CD14-positive monocyte (primary cell): Measurements from ENCODE around the gene GID8. TPM values are rescaled to one million over a fixed set of nuclear protein-coding genes. Genes with fewer than 3 reads are reported as not detected.

Experiments used
- DNase-seq, 3 donors: peaks; one replicate each; pipeline ENCODE4 v3.0.0-alpha.2; 2011 to 2022
- H2AFZ ChIP-seq: 2 replicates; pipeline ENCODE4 v1.6.0; 2012; ENCODE audit warnings: mild to moderate bottlenecking, low read depth, low read length, inconsistent platforms; ENCODE audit not compliant: insufficient read depth, poor library complexity, severe bottlenecking
- H3K27ac ChIP-seq, 2 donors: 1 replicate in 1 of 2; 2 replicates in 1 of 2; pipeline ENCODE4 v1.5.1; 2012 to 2013; ENCODE audit warnings: low read length in 2 of 2, control low read depth in 1 of 2, inconsistent platforms in 1 of 2, low read depth in 1 of 2, mild to moderate bottlenecking in 1 of 2
- H3K27me3 ChIP-seq, 2 donors: one replicate each; pipeline versions ENCODE4 v1.6.0 to v1.6.1; 2011 to 2013; ENCODE audit warnings: low read length in 2 of 2; ENCODE audit not compliant: control insufficient read depth in 2 of 2, insufficient read depth in 2 of 2
- H3K36me3 ChIP-seq, 2 donors: replicated peaks in 1 of 2; 1 replicate in 1 of 2; 2 replicates in 1 of 2; pipeline versions ENCODE4 v1.5.1 to v1.6.1; 2012 to 2013; ENCODE audit warnings: low read length in 2 of 2, control low read depth in 1 of 2, inconsistent platforms in 1 of 2, mild to moderate bottlenecking in 1 of 2; ENCODE audit not compliant: insufficient read depth in 2 of 2, control insufficient read depth in 1 of 2
- H3K4me1 ChIP-seq, 2 donors: 1 replicate in 1 of 2; 2 replicates in 1 of 2; pipeline versions ENCODE4 v1.5.1 to v1.6.1; 2012 to 2013; ENCODE audit warnings: low read length in 2 of 2, control low read depth in 1 of 2, inconsistent platforms in 1 of 2, mild to moderate bottlenecking in 1 of 2, moderate library complexity in 1 of 2; ENCODE audit not compliant: insufficient read depth in 2 of 2, control insufficient read depth in 1 of 2
- H3K4me2 ChIP-seq: replicated peaks from 2 replicates; pipeline ENCODE3; 2012; ENCODE audit warnings: low read length, moderate library complexity, mild to moderate bottlenecking; ENCODE audit not compliant: poor library complexity, severe bottlenecking; ENCODE audit errors: extremely low read depth
- H3K4me3 ChIP-seq, 3 experiments: fragments of 200-600 bp in 1 of 3; sonication (generic) in 1 of 3; replicated peaks in 1 of 3; 1 replicate in 2 of 3; 2 replicates in 1 of 3; pipeline ENCODE4 v1.5.1; 2011 to 2013; ENCODE audit warnings: low read length in 3 of 3, mild to moderate bottlenecking in 3 of 3, control low read depth in 2 of 3, low read depth in 2 of 3, inconsistent platforms in 1 of 3, moderate library complexity in 1 of 3
- H3K79me2 ChIP-seq: 2 replicates; pipeline ENCODE4 v1.6.0; 2012; ENCODE audit warnings: mild to moderate bottlenecking, control low read depth, inconsistent platforms, low read length, moderate library complexity; ENCODE audit not compliant: insufficient read depth
- H3K9ac ChIP-seq: 2 replicates; pipeline ENCODE4 v1.6.0; 2017; ENCODE audit warnings: low read length, mild to moderate bottlenecking; ENCODE audit not compliant: insufficient read depth, poor library complexity, severe bottlenecking
- H3K9me3 ChIP-seq, 2 donors: replicated peaks in 1 of 2; 1 replicate in 1 of 2; 2 replicates in 1 of 2; pipeline versions ENCODE4 v1.5.1 to v1.6.1; 2012 to 2013; ENCODE audit warnings: low read length in 2 of 2, control low read depth in 1 of 2; ENCODE audit not compliant: control insufficient read depth in 1 of 2, insufficient read depth in 1 of 2
- H4K20me1 ChIP-seq: 2 replicates; pipeline ENCODE4 v1.6.0; 2012; ENCODE audit warnings: mild to moderate bottlenecking, low read length, control low read depth, moderate library complexity; ENCODE audit not compliant: insufficient read depth
- H3K27ac Mint-ChIP-seq, 7 donors: one replicate each; pipeline ENCODE4 v1.8.0; 2020; ENCODE audit warnings: mild to moderate bottlenecking in 7 of 7, mixed read lengths in 7 of 7, moderate library complexity in 6 of 7, inconsistent platforms in 2 of 7
- H3K27me3 Mint-ChIP-seq, 3 donors: one replicate each; pipeline ENCODE4 v1.8.0; 2021 to 2022; ENCODE audit warnings: low read depth in 3 of 3, mild to moderate bottlenecking in 3 of 3, mixed read lengths in 3 of 3, moderate library complexity in 3 of 3, inconsistent platforms in 1 of 3
- H3K36me3 Mint-ChIP-seq, 2 donors: one replicate each; pipeline ENCODE4 v1.8.0; 2020; ENCODE audit warnings: mixed read lengths in 2 of 2, inconsistent platforms in 1 of 2, mild to moderate bottlenecking in 1 of 2
- H3K4me1 Mint-ChIP-seq: one replicate; pipeline ENCODE4 v1.8.0; 2020; ENCODE audit warnings: mild to moderate bottlenecking, mixed read lengths
- H3K4me3 Mint-ChIP-seq, 2 donors: one replicate each; pipeline ENCODE4 v1.8.0; 2020; ENCODE audit warnings: mild to moderate bottlenecking in 2 of 2, mixed read lengths in 2 of 2, moderate library complexity in 1 of 2
- H3K9me3 Mint-ChIP-seq, 7 donors: one replicate each; pipeline ENCODE4 v1.8.0; 2020 to 2022; ENCODE audit warnings: mixed read lengths in 7 of 7, mild to moderate bottlenecking in 6 of 7, moderate library complexity in 6 of 7, inconsistent platforms in 2 of 7
- WGBS: methylation state at CpG from one replicate; pipeline ENCODE4 v1.1.5; 2013; ENCODE audit warnings: missing lambda C conversion rate; ENCODE audit not compliant: insufficient coverage; 5-methylcytosine and 5-hydroxymethylcytosine counted together
- intact Hi-C, 2 donors: fragments of 100-400 bp; cut with micrococcal nuclease; formaldehyde crosslinking; loops; one replicate each; pipeline versions ENCODE4 v1.15.0 to v1.15.1; 2023
- polyA plus RNA-seq, 3 donors: library from polyadenylated mRNA; depleted of rRNA in 1 of 3; unstranded in 2 of 3; stranded (reverse) in 1 of 3; fragments of 300-500 nt in 2 of 3; fragments of >200 nt in 1 of 3; fragmentation: Illumina TruSeq in 2 of 3; gene quantifications; 1 replicate in 2 of 3; 2 replicates in 1 of 3; pipeline ENCODE4 v1.2.3, GENCODE V29; 2012 to 2021
- TF ChIP-seq, protein P1 (sequence below): fragments of 200-600 bp; IDR thresholded peaks from one replicate; pipeline ENCODE4 v1.8.0; 2022; ENCODE audit warnings: antibody characterized with exemption, mild to moderate bottlenecking

GID8 gene
- polyA plus RNA-seq, 3 donors, result 12.4 to 19.7 (median 12.7) TPM

DNA sequence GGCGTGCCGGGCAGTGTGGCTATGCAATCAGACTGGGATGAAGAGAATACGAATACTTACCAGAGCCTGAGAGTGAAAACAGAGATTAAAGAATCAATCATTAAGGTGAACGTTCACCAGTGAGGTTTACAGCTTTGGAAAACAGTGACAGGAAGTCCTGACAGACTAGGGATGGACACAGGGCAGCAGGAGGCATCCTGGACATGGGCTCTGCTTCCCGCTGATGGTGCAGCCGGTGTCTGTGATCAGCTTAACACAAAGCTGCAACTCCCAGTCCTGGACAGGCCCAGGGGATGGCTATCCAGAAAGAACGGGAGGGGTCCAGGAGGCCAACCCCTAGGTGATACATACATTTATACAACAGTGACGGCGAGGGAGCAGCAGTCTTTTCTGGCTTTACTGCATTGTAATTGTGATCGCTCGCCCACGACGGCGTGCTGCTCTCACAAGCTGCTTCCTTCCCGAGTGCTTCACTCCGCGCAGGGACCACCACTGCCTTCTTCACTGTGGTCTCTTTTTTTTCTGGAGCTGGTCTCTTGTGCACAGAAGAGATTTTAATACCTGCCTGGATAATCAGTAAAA lies 32.3 kb upstream of the GID8 start:
- no peak overlapping the region for H3K27ac Mint-ChIP-seq
- H3K4me1 ChIP-seq, result no peaks in the 10 kb centered on the region
- no peaks in the 10 kb centered on the region for H3K9me3 ChIP-seq
- H3K9me3 Mint-ChIP-seq, result no peaks in the 10 kb centered on the region
- H3K4me3 Mint-ChIP-seq, result no peak overlapping the region
- DNase-seq, result no peak
- no peak overlapping the region for H3K27ac ChIP-seq
- H3K79me2 ChIP-seq, result peaks cover 32% of the 10 kb centered on the region
- intact Hi-C loops, result no loop called here
- no peak overlapping the region for H3K9ac ChIP-seq
- H3K27me3 Mint-ChIP-seq, result peaks cover 0 to under 1% (median 0%) of the 10 kb centered on the region in 3 donors
- 98% methylated on average over 14 of the region's 17 CpGs for WGBS
- TF ChIP-seq, protein P1, sequence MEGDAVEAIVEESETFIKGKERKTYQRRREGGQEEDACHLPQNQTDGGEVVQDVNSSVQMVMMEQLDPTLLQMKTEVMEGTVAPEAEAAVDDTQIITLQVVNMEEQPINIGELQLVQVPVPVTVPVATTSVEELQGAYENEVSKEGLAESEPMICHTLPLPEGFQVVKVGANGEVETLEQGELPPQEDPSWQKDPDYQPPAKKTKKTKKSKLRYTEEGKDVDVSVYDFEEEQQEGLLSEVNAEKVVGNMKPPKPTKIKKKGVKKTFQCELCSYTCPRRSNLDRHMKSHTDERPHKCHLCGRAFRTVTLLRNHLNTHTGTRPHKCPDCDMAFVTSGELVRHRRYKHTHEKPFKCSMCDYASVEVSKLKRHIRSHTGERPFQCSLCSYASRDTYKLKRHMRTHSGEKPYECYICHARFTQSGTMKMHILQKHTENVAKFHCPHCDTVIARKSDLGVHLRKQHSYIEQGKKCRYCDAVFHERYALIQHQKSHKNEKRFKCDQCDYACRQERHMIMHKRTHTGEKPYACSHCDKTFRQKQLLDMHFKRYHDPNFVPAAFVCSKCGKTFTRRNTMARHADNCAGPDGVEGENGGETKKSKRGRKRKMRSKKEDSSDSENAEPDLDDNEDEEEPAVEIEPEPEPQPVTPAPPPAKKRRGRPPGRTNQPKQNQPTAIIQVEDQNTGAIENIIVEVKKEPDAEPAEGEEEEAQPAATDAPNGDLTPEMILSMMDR, result no peak
- H3K36me3 ChIP-seq, result peaks cover 88 to 98% of the 10 kb centered on the region in 2 donors
- no peaks in the 10 kb centered on the region for H3K27me3 ChIP-seq
- no peak overlapping the region for H2AFZ ChIP-seq
- no peak overlapping the region for H3K4me3 ChIP-seq
- H3K4me1 Mint-ChIP-seq, result no peaks in the 10 kb centered on the region
- peaks cover 82% of the 10 kb centered on the region for H4K20me1 ChIP-seq
- H3K36me3 Mint-ChIP-seq, result peaks cover 91 to 95% of the 10 kb centered on the region in 2 donors
- no peak overlapping the region for H3K4me2 ChIP-seq

DNA sequence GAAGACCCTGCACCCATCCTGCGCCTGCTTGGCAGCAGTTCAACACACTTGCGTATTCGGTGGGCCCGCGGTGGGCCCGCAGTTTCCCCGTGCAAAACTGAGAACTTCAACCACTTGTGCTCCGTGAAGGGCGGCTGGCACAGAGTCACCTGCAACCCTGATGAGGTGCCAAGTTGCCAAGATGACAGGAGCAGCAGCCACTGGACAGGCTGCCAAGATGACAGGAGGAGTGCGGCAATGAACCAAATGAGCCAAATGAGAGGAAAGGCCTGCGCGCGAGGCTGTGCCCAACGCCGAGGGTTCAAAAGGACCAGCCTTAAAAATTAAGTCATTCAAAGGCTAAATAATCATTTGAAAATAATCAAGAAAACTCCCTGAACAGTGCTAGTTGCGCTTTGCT lies 31.7 kb upstream of the GID8 start:
- H3K79me2 ChIP-seq, result peaks cover 38% of the 10 kb centered on the region
- H3K4me3 ChIP-seq, result no peak overlapping the region
- intact Hi-C loops, result no loop called here
- H3K4me2 ChIP-seq, result no peak overlapping the region
- H3K9ac ChIP-seq, result no peak overlapping the region
- TF ChIP-seq, protein P1, result no peak
- Mint-ChIP-seq H3K36me3 (peaks cover 95 to 100% of the 10 kb centered on the region in 2 donors), H3K4me1 (no peaks in the 10 kb centered on the region), H3K4me3 (no peak overlapping the region), H3K9me3 (no peaks in the 10 kb centered on the region), H3K27ac (peak overlapping the region in 2 of 7 donors; percentile 34 to 43), H3K27me3 (peaks cover 0 to 4% (median 0%) of the 10 kb centered on the region in 3 donors)
- H3K36me3 ChIP-seq, result peaks cover 94 to 100% of the 10 kb centered on the region in 2 donors
- H3K27ac ChIP-seq, result no peak overlapping the region
- H4K20me1 ChIP-seq, result peaks cover 82% of the 10 kb centered on the region
- 93% methylated on average over 12 of the region's 16 CpGs for WGBS
- H3K9me3 ChIP-seq, result no peaks in the 10 kb centered on the region
- no peaks in the 10 kb centered on the region for H3K4me1 ChIP-seq
- H3K27me3 ChIP-seq, result no peaks in the 10 kb centered on the region
- no peak overlapping the region for H2AFZ ChIP-seq
- no peak for DNase-seq
